NCI-H524 treated with DMSO at 0.1 percent for 48 hours (cell line): Measurements from ENCODE around the gene ELOA.
"Not testable (repeated sequence)": the region's sequence is repeated elsewhere in the genome, so short reads cannot be mapped to it uniquely, and the experiment has no call there.

Experiments
- DNase-seq: peaks from one replicate; lab custom pipeline; 2025; lab: John Stamatoyannopoulos, UW

ELOA gene

DNA sequence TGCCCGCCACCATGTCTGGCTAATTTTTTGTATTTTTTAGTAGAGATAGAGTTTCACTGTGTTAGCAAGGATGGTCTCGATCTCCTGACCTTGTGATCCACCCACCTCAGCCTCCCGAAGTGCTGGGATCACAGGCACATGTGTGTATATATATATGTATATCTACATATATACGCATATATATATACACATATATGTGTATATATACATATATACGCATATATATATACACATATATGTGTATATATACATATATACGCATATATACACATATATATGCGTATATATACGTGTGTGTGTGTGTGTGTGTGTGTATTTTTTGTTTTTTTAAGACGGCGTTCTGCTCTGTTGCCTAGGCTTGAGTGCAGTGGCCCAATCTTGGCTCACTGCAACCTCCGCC is 39.9 kb downstream of the ELOA start:
- not testable (repeated sequence) for DNase-seq

DNA sequence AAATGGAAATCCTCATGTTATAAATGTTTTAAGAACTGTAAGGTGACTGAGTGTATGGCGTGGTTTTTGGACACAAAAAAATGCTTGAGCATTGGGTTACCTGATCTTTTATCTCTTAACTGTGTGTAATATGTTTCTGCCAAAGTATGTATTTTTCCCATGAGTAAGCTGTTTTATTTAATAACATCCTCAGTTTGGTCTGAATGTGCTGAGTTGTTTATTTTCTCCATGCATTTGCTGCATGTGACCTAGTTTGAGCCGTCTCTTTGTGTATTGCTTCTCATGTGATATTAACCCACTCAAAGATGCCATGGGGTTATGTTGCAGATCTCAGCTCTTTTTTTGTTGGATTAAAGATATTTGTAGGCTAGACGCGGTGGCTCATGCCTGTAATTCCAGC is 41.6 kb downstream of the ELOA start:
- DNase-seq, result no peak

DNA sequence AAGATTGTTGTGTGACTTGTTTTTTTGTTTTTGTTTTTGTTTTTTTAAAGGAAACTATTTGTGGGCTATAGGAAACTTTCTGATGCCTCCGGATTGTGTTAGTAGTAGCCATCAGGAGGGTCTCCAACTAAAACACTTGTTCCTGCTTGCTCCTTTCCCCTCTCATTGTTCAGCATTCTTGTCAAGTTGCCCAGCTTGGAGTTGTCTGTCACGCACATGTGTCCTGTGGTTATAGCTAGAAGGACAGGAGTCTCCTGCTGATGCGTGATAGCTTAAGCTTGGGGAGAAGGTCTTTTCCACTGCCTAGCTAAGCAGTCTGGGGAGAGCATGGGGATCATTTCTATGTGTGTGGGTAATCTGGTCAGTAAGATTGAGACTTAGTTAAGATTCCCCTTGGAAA is 44.4 kb downstream of the ELOA start:
- DNase-seq, result no peak

DNA sequence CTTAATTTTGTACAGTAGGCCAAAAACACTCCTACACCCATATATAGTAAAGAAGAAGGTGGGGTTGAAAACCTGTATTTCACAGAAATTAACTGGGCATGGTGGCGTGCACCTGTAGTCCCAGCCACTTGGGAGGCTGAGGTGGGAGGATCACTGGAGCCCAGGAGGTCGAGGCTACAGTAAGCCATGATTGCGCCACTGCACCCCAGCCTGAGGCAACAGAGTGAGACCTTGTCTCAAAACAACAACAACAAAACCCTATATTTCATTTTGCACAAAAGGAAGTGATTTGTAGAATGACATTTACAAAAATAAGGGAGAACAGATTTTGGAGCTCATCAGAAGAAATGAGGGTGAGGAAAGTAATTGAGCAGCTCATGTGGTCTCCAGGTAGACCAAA is 45.4 kb downstream of the ELOA start:
- DNase-seq, result no peak

DNA sequence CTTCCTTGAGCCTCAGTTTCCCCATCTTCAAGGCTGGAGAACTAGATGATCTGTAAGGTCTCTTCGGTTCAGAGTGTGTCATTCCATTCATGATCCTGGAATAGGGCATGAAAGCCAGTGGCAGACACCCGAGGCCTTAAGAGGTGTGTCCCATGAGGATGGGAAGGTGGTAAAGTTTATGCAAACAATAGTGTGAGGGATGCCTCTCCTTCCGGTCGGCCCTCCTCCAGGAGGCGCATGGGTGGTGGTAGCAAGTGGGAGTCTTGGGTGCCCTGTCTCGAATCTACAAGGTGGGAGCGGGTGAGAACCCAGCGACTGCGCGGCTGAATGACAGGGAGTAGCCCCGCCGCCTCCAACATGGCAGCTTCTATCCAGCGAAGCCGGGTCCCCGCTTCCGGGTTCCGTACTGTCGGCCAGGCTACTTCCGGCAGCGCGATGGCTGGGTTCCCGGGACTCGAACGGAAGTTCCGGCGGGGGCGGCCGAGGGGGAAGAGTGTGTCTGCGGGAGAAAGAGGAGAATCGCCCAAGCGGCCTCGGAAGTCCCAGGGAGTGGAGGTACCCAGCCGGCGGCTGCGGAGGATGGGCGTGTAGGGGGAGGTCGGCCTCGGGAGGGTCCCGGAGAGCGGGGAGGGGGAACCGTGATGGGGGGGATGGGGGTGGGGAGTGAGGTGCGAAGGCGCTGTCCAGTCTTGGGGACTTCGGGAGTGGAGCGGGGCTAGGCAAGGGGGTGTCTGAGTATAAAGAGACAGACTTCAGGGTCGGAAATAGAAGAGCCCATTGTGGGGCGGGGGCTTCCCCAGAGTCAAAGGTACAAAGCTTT is 47.6 kb downstream of the ELOA start, which contains the start of gene LYPLA2:
TSS of gene LYPLA2 (plus strand) at position 450 of the 820 bp plus-strand sequence. CDS start 1,538 bp downstream, outside the sequence.
- peak; percentile 26 for DNase-seq

DNA sequence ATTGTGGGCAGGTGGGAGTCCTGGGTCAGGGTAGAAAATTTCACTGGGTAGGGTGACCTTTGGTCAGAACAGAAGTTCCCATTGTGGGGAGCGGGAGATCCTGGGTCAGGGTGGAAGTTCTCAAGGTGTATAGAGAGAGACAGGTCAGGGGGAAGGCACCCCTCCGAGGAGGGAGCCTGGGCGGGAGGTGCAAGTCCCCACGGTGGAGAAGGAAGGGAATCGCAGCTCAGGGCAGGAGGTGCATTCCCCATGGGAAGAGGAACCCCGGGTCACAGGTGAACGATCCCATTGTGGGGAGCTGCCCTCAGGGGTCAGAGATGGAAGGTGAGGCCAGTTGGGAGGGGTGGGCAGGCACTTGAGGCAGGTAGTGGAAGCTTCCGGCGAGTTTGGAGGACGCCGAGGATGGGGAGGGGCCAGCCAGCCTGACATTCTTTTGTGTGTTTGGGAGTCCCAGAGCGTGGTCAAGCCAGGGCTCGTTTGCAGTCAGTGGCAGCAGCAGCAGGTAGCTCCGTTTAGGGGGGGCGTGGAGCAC is 48.3 kb downstream of the ELOA start:
- no peak for DNase-seq

DNA sequence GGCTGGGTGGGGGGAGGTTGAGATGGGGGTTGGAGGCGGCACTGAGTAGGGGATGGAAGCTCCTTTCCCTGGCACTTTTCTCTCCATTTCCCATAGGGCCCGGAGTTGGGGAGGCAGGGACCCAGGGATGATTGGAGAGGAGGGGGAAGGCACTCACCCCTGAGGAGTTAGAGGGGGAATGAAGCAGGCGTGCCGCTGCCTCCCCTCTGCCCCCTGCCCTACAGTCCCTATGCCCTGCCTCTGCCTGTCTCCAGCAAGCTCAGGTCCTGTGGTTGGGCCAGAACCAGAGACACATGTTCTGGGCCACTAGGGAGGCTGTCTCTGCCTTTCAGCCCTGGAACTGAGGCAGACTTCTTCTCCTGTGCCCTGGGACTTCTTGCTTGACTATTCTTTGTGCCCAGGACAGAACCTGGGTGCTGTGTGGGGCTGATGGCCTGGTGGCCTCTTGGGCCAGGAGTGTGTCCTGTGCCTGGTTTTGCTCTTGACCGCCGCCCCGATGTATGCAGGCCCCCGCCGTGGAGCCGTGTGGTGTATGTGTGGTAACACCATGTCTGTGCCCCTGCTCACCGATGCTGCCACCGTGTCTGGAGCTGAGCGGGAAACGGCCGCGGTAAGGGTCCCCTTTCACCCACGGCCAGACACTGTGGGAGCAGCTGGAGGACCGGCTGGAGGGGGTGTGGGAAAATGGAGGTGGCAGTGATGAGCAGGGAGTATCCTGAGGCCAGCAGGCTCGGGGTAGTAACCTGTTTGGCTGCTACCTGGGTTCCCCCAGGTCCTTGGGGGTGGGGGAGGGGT is 49.1 kb downstream of the ELOA start:
- DNase-seq, result no peak

DNA sequence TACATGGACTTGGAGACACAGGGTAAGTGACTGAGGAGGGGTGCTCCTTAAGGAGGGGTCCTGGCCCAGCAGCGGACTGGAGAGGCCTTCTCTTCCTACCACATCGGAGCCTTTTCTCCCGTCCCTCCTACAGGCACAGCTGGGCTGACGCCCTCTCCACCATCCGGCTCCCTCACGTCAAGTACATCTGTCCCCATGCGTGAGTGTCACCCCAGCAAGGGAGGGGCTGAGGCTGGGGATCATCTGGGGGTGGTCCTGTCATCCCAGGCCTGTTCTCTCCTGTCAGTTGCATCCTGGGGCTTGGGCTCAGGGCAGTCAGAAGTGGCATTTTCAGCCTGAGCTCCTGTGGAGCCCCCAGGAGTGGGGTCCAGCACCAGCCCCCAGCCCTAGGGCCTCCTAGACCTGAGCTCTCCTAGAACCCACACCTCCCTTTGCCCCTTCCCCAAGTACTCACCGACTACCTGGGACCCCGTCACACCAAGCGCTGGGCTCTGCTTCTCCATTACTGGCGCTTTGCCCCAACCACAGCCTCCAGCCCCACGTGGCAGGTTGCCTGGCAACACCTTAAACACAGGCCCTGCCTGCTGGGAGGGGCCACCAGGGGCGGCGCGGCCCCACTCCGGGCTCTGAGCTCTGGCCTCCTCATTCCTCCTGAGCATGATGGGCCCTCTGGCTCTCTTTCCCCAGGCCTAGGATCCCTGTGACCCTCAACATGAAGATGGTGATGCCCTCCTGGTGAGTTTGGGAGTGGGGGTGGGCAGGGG is 49.9 kb downstream of the ELOA start:
- DNase-seq, result no peak

DNA sequence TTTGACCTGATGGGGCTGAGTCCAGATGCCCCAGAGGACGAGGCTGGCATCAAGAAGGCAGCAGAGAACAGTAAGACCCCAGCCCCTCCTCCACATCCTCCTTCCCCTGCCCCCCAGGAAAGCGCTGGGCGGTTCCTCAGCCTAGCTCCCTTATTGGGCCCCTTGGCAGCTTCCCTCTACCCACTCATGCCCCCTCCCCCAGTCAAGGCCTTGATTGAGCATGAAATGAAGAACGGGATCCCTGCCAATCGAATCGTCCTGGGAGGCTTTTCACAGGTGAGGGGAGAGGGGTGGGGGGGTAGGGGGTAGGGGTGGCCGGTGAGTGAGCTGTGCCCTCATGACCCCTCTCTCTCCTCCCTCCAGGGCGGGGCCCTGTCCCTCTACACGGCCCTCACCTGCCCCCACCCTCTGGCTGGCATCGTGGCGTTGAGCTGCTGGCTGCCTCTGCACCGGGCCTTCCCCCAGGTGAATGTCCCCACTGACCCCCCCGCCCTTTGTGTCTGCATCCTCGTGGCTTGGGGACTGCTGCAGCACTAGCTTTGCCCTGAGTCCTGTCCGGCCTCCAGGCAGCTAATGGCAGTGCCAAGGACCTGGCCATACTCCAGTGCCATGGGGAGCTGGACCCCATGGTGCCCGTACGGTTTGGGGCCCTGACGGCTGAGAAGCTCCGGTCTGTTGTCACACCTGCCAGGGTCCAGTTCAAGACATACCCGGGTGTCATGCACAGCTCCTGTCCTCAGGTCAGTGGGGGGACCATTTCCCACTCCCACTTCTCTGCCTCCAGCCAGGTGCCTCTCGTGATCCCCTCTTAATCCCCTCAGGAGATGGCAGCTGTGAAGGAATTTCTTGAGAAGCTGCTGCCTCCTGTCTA is 50.8 kb downstream of the ELOA start:
- DNase-seq, result no peak

DNA sequence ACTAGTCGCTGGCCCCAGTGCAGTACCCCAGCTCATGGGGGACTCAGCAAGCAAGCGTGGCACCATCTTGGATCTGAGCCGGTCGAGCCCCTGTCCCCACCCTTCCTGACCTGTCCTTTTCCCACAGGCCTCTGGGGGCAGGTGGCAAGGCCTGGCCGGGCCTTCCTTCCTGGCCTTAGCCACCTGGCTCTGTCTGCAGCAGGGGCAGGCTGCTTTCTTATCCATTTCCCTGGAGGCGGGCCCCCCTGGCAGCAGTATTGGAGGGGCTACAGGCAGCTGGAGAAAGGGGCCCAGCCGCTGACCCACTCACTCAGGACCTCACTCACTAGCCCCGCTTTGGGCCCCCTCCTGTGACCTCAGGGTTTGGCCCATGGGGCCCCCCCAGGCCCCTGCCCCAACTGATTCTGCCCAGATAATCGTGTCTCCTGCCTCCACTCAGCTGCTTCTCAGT is 51.5 kb downstream of the ELOA start:
- DNase-seq, result not testable (repeated sequence)

DNA sequence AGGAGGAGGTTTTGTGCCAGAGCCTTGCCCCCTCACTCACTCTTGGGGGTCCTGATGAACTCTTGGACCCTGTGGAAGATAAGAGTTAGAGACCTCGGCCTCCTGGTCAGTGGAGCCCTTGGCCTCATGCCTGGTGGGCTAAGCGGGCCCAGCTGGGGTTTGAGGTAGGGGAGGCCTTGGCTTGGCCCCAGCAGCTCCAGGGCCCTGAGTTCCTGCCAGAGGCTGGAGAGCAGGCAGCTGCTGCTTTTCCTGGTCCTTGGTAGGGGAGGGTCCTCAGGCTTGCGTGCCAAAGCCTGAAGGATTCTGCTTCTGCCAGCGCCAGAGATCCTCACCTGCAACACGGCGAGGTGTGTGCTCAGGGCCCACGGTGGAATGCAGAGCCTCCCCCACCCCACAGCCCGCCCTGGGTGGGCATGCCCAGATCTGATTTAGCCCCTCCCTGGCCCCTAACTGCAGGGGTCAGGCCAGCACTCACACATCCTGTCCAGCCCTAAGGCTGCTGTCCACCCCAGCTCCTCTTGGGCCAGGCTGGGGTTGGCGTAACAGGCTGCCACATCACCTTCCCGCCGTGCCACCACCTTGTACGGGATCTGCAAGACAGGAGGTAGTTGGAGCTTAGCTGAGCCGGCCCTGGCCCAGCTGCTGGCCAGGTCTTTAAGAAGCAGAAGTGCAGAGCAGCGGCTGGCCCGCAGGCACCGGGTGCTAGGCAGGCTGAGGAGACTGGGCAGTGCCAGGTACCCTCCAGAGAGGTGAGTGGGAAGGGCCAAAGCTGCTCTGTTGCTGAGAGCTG is 52.6 kb downstream of the ELOA start:
- no peak for DNase-seq

DNA sequence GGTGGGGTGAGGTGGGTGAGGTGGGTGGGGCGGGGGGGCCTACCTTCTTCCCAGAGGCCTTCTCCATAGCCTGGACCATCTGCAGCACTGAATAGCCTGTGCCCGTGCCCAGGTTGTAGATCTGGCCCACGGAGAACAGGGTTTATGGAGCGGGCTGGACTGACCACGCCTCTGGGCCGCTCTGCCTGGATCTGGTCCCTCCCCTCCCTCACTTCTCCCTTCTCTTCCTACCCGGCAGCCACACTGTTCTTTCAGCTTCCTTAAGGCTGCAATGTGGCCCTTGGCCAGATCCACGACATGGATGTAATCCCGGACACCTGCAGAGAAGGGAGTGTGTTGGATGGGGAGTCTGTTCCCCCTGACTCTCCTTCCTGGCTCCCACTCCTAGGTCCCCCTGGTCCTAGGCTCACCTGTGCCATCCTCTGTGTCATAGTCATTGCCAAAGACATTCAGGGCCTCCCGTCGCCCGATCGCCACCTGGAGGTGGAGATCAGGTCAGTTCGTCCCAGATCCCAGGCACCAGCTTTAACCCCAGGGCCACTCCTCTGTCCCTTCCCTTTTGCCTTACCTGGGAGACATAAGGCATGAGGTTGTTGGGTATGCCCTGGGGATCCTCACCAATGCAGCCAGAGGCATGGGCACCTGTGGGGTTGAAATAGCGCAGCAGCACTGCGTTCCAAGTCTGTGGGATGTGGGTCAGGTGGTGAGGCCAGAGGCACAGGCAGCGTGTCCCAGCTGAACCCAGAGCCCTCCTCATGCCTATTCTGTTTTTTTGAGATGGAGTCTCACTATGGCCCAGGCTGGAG is 53.4 kb downstream of the ELOA start:
- DNase-seq, result no peak

DNA sequence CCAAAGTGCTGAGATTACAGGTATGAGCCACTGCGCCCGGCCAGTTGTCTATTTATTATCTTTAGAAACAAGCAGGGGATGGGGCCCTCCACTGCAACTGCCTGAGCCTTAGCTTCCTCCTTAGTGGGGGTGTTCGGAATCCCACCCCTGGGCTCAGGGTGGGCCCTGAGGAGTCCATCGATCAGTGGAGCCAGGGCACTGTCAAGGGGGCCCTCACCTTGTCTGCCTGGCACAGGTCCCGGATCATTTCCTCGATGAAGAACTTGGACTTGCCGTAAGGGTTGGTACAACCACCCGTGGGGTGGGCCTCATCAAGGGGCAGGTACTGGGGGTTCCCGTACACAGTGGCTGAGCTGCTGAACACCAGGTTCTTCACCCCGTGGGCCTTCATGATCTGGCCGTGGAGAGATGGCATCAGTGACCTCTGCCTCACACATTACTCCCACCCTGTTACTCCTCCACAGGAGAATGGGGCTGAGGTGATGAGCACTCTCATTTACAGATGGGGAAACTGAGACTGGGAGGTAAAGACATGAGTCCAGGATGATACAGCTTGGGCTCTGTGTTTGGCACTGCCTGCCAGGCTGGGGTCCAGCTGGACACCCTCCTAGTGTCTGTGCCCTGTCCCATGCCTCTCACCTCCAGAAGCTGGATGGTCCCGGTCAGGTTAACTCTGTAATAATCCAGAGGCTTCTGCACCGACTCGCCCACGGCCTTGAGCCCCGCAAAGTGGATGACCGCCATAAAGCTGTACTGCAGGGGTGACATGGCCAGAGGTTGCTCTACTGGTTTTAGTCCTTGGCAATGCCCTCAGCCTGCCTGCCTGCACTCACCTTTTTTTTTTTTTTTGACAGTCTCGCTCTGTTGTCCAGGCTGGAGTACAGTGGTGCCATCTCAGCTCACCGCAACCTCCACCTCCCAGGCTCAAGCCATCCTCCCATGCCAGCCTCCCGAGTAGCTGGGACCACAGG is 54.5 kb downstream of the ELOA start:
- DNase-seq, result no peak

DNA sequence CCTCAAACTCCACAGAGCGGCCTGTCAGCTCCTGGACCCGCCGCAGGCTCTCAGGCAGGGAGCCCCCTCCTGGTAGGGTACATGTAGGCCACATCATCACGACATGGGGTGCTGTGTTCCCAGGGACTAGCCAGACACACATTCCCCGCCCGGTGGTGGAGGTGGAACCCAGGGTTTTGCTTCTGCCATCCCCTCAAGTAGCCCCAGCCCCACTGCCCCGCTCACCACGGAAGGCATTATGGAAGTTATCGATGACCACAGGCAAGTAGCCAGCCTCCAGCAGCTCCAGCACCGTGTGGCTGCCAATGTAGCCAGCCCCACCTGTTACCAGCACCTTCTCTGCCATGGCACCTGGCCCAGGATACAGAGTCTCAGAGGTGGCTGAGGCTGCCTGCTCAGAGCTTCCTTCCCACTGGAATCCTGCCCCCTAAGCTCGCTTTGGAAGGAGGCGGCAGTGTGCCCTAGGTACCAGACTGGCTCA is 55.4 kb downstream of the ELOA start:
- no peak for DNase-seq

DNA sequence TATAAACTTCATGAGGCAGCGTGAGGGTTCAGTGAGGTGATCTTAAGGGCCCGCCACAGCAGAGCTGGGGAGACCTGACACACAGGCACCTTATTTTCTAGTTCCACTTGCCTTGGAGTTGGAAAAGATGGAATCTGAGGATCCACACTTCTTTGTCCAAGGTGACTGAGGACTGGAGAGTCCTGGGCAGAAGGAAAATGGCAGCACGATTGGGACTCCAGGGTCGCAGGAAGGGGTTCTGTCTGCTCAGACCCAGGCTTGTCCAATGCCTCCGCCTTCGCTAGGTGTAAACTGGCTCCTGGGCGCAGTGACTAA is 55.9 kb downstream of the ELOA start:
- DNase-seq, result no peak

DNA sequence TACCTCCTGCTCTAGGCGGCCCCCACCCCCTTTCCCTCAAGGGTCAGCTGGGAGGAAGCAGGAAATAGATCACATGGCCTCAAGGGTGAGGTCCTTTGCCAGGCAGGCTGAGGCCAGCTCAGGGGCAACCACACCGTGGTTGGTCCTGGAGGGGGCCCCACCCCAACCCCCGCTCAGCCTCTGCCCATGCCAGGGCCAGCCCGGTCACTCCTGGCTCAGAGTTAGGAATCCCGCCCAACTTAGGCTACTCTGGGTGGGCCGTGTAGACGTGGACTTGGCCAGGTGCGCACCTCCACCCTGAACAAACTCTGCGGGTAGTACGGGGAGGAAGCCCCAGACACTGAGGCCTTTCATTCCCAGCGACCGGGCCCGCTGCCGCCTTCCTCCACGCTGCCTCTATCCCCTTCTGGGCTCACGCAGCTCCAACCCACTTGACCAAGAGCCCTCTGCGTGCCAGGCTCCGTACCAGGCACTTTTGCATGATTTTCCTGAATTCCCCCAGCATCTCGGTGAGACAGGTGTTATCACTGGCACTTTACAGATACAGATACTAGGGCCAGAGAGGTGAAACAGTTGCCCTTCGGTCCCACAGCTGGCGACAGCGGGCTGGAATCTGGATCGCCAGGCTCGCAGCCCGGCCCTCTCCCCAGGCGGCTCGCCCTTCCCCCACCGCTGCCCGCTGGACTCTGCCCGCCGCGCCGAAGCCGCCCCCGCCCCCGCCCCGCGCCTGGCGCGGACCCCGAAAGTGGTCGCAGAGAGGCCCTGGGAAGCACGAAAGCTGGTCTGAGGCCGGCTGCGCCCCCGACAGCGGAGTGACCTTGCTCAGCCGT is 56.5 kb downstream of the ELOA start:
- DNase-seq, result no peak
